H1 (cell line): ENCODE results near the gene ATP6V1A. TPM values are rescaled to one million over a fixed set of nuclear protein-coding genes. Genes with fewer than 3 reads are reported as not detected.

Experiments used
- CTCF ChIA-PET: fragments of 300-600 bp; sonication (Branson Sonifier 250); formaldehyde crosslinking; loops from one replicate; lab custom pipeline; 2021; ENCODE audit not compliant: partially characterized antibody; lab: Charles Lee
- POLR2A ChIA-PET: fragments of 300-600 bp; sonication (Branson Sonifier 250); formaldehyde crosslinking; loops from one replicate; lab custom pipeline; 2021; ENCODE audit warnings: inconsistent platforms; ENCODE audit not compliant: partially characterized antibody; lab: Charles Lee
- DNase-seq, 2 experiments: peaks; one replicate each; pipeline versions ENCODE4 v3.0.0 to v3.0.0-alpha.2; 2010 to 2022; ENCODE audit warnings: low spot score in 2 of 2, low read depth in 1 of 2, mixed read lengths in 1 of 2
- FAIRE-seq: peaks from 2 replicates; lab custom pipeline; 2011; peaks lifted over from hg19 to GRCh38; lab: Jason Lieb, UNC
- H2AFZ ChIP-seq: 2 replicates; pipeline ENCODE4 v1.8.1; 2012; ENCODE audit warnings: low read length, inconsistent platforms
- H2AK5ac ChIP-seq: 2 replicates; pipeline ENCODE4 v1.6.1; 2013; ENCODE audit warnings: low read depth, low read length
- H2BK120ac ChIP-seq: replicated peaks from 2 replicates; pipeline ENCODE3; 2013; ENCODE audit warnings: low read depth, low read length, inconsistent platforms
- H2BK12ac ChIP-seq: 2 replicates; pipeline ENCODE4 v1.6.1; 2013; ENCODE audit warnings: low read depth, low read length
- H2BK15ac ChIP-seq: 2 replicates; pipeline ENCODE4 v1.6.1; 2013; ENCODE audit warnings: low read length
- H2BK20ac ChIP-seq: 2 replicates; pipeline ENCODE4 v1.6.1; 2013; ENCODE audit warnings: low read length
- H2BK5ac ChIP-seq: 2 replicates; pipeline ENCODE4 v1.6.1; 2013; ENCODE audit warnings: low read depth, low read length
- H3K14ac ChIP-seq: 2 replicates; pipeline ENCODE4 v1.6.1; 2013; ENCODE audit warnings: inconsistent platforms; ENCODE audit not compliant: insufficient read length
- H3K18ac ChIP-seq: 2 replicates; pipeline ENCODE4 v1.6.1; 2013; ENCODE audit warnings: low read length; ENCODE audit errors: extremely low read depth
- H3K23ac ChIP-seq: 2 replicates; pipeline ENCODE4 v1.6.1; 2013; ENCODE audit warnings: inconsistent platforms; ENCODE audit not compliant: insufficient read length
- H3K23me2 ChIP-seq: 2 replicates; pipeline ENCODE4 v1.6.1; 2013; ENCODE audit warnings: low read depth, low read length
- H3K27ac ChIP-seq: 2 replicates; pipeline ENCODE4 v1.6.1; 2011; ENCODE audit warnings: low read depth, low read length, inconsistent platforms
- H3K27me3 ChIP-seq, 4 experiments: replicated peaks in 1 of 4; 1 replicate in 1 of 4; 2 replicates in 3 of 4; pipeline versions ENCODE4 v1.6.1 to v1.8.1; 2011 to 2013; ENCODE audit warnings: low read length in 3 of 4, mild to moderate bottlenecking in 3 of 4, inconsistent platforms in 2 of 4, mixed read lengths in 2 of 4, moderate library complexity in 1 of 4; ENCODE audit not compliant: control insufficient read depth in 3 of 4, insufficient read depth in 3 of 4; ENCODE audit errors: extremely low read depth in 1 of 4
- H3K36me3 ChIP-seq, 4 experiments: 2 replicates each; pipeline versions ENCODE4 v1.6.1 to v1.8.1; 2011 to 2013; ENCODE audit warnings: mild to moderate bottlenecking in 4 of 4, low read length in 3 of 4, moderate library complexity in 2 of 4, control low read depth in 1 of 4, inconsistent platforms in 1 of 4; ENCODE audit not compliant: insufficient read depth in 4 of 4, control insufficient read depth in 2 of 4
- H3K4ac ChIP-seq: replicated peaks from 2 replicates; pipeline ENCODE3; 2013; ENCODE audit warnings: low read length, low read depth, mixed read lengths, inconsistent platforms; ENCODE audit not compliant: insufficient read length
- H3K4me1 ChIP-seq, 4 experiments: replicated peaks in 1 of 4; 1 replicate in 1 of 4; 2 replicates in 3 of 4; pipeline versions ENCODE4 v1.6.1 to v1.8.1; 2011 to 2013; ENCODE audit warnings: low read length in 3 of 4, inconsistent platforms in 2 of 4, mixed read lengths in 1 of 4; ENCODE audit not compliant: insufficient read depth in 4 of 4, control insufficient read depth in 3 of 4
- H3K4me2 ChIP-seq, 2 experiments: 2 replicates each; pipeline versions ENCODE4 v1.6.1 to v1.8.1; 2011 to 2013; ENCODE audit warnings: low read depth in 2 of 2, low read length in 2 of 2, control low read depth in 1 of 2, inconsistent platforms in 1 of 2, mild to moderate bottlenecking in 1 of 2; ENCODE audit not compliant: insufficient read depth in 1 of 2
- H3K4me3 ChIP-seq, 4 experiments: fragments of 200-600, 300-600 bp in 1 of 4; sonication (generic), shearing (Covaris generic), sonication (Bioruptor Twin) in 1 of 4; 2 replicates each; pipeline versions ENCODE4 v1.5.1 to v1.8.1; 2011 to 2016; ENCODE audit warnings: low read length in 4 of 4, low read depth in 3 of 4, control low read depth in 2 of 4, inconsistent platforms in 2 of 4, mild to moderate bottlenecking in 2 of 4, mixed read lengths in 1 of 4, moderate library complexity in 1 of 4; ENCODE audit not compliant: insufficient read depth in 2 of 4; ENCODE audit errors: extremely low read depth in 1 of 4
- H3K56ac ChIP-seq: replicated peaks from 2 replicates; pipeline ENCODE3; 2013; ENCODE audit warnings: low read depth, mild to moderate bottlenecking, mixed read lengths, low read length, inconsistent platforms; ENCODE audit not compliant: insufficient read length
- H3K79me1 ChIP-seq: 2 replicates; pipeline ENCODE4 v1.6.1; 2013; ENCODE audit warnings: low read depth, low read length, control low read depth
- H3K79me2 ChIP-seq, 2 experiments: 2 replicates each; pipeline versions ENCODE4 v1.6.1 to v1.8.1; 2012 to 2013; ENCODE audit warnings: low read length in 2 of 2, mild to moderate bottlenecking in 2 of 2, inconsistent platforms in 1 of 2; ENCODE audit not compliant: insufficient read depth in 2 of 2, control insufficient read depth in 1 of 2
- H3K9ac ChIP-seq, 4 experiments: replicated peaks in 1 of 4; 1 replicate in 1 of 4; 2 replicates in 3 of 4; pipeline versions ENCODE4 v1.6.1 to v1.8.1; 2011 to 2013; ENCODE audit warnings: low read depth in 3 of 4, low read length in 3 of 4, control low read depth in 2 of 4, mild to moderate bottlenecking in 2 of 4, moderate library complexity in 2 of 4, inconsistent platforms in 1 of 4; ENCODE audit errors: extremely low read depth in 1 of 4
- H3K9me3 ChIP-seq, 2 experiments: 2 replicates each; pipeline versions ENCODE4 v1.6.1 to v1.8.1; 2012 to 2013; ENCODE audit warnings: mild to moderate bottlenecking in 2 of 2, moderate library complexity in 2 of 2, control low read depth in 1 of 2, inconsistent platforms in 1 of 2, low read depth in 1 of 2, low read length in 1 of 2, mixed read lengths in 1 of 2; ENCODE audit not compliant: insufficient read depth in 2 of 2
- H4K20me1 ChIP-seq, 2 experiments: replicated peaks in 1 of 2; 2 replicates each; pipeline versions ENCODE3 to v1.8.1; 2011 to 2013; ENCODE audit warnings: inconsistent platforms in 2 of 2, low read length in 2 of 2, mild to moderate bottlenecking in 1 of 2; ENCODE audit not compliant: insufficient read depth in 2 of 2, control insufficient read depth in 1 of 2
- H4K5ac ChIP-seq: 2 replicates; pipeline ENCODE4 v1.6.1; 2013; ENCODE audit warnings: low read length, low read depth, mixed read lengths, inconsistent platforms; ENCODE audit not compliant: insufficient read length
- H4K8ac ChIP-seq: 2 replicates; pipeline ENCODE4 v1.8.0; 2013; ENCODE audit warnings: mild to moderate bottlenecking, moderate library complexity, low read length, inconsistent platforms; ENCODE audit not compliant: insufficient read depth; ENCODE audit errors: extremely low read depth
- H4K91ac ChIP-seq: replicated peaks from 2 replicates; pipeline ENCODE3; 2013; ENCODE audit warnings: low read length, mixed read lengths, inconsistent platforms; ENCODE audit not compliant: insufficient read length
- ASH2L ChIP-seq: fragments of 200-600, 300-600 bp; sonication (generic); IDR thresholded peaks from one replicate; pipeline ENCODE4 v1.7.1; 2017; ENCODE audit warnings: low read length
- ATF3 ChIP-seq: IDR thresholded peaks from 2 replicates; pipeline ENCODE4 v1.6.1; 2011; ENCODE audit warnings: low read depth, mild to moderate bottlenecking, low read length; ENCODE audit not compliant: insufficient read depth
- BRCA1 ChIP-seq: IDR thresholded peaks from 2 replicates; pipeline ENCODE4 v1.6.1; 2012; ENCODE audit warnings: low read depth, low read length, improper control_type of control experiment
- KDM1A ChIP-seq: fragments of 200-600, 300-600 bp; sonication (generic); IDR thresholded peaks from 2 replicates; pipeline ENCODE4 v1.7.1; 2016; ENCODE audit warnings: mild to moderate bottlenecking, low read length, borderline replicate concordance
- RFX5 ChIP-seq: IDR thresholded peaks from 2 replicates; pipeline ENCODE4 v1.6.1; 2011; ENCODE audit warnings: low read depth, low read length, improper control_type of control experiment, borderline replicate concordance
- SAP30 ChIP-seq: fragments of 300-600 bp; sonication (generic); IDR thresholded peaks from 2 replicates; pipeline ENCODE4 v1.7.1; 2012; ENCODE audit warnings: low read length, moderate library complexity, mild to moderate bottlenecking, inconsistent platforms; ENCODE audit not compliant: insufficient read depth, insufficient replicate concordance
- SP1 ChIP-seq: IDR thresholded peaks from 2 replicates; pipeline ENCODE4 v1.6.1; 2011; ENCODE audit warnings: low read depth, low read length
- SP4 ChIP-seq: IDR thresholded peaks from 2 replicates; pipeline ENCODE4 v1.6.1; 2012; ENCODE audit warnings: low read length, inconsistent platforms
- TAF1 ChIP-seq: IDR thresholded peaks from 2 replicates; pipeline ENCODE4 v1.6.1; 2011; ENCODE audit warnings: mild to moderate bottlenecking, low read depth, low read length
- TBP ChIP-seq: IDR thresholded peaks from 2 replicates; pipeline ENCODE4 v1.6.1; 2011; ENCODE audit warnings: low read depth, low read length, improper control_type of control experiment
- YY1 ChIP-seq: IDR thresholded peaks from 2 replicates; pipeline ENCODE4 v1.6.1; 2011; ENCODE audit warnings: low read depth, mild to moderate bottlenecking, low read length
- WGBS, 2 experiments: shearing (Covaris generic) in 1 of 2; methylation state at CpG; one replicate each; pipeline versions ENCODE4 v1.1.6 to v1.1.7; 2013 to 2015; ENCODE audit warnings: low lambda C conversion rate in 2 of 2, mixed read lengths in 2 of 2, inconsistent platforms in 1 of 2, low coverage in 1 of 2, missing lambda C conversion rate in 1 of 2; ENCODE audit not compliant: insufficient replicate concordance in 2 of 2, insufficient coverage in 1 of 2, insufficient read length in 1 of 2; ENCODE audit errors: extremely low coverage in 1 of 2, missing lambda C conversion rate in 1 of 2; 5-methylcytosine and 5-hydroxymethylcytosine counted together
- polyA plus RNA-seq, 7 experiments: library from polyadenylated mRNA; depleted of rRNA in 3 of 7; stranded (reverse) in 5 of 7; unstranded in 2 of 7; fragments of >200 nt in 5 of 7; fragments of 200-250 nt in 2 of 7; gene quantifications; 1 replicate in 5 of 7; 2 replicates in 1 of 7; 4 replicates in 1 of 7; pipeline versions ENCODE4 v1.2.1 to v1.2.3, GENCODE V29; 2011 to 2013; ENCODE audit warnings: missing spikeins in 2 of 7, mixed read lengths in 2 of 7
- total RNA-seq: library from RNA; stranded (reverse); fragmentation: NEBNext Ultra II Directional; extraction: Animal tissue kit (Norgen Biotek cat#: 25700); gene quantifications from 2 replicates; pipeline ENCODE4 v1.2.1, GENCODE V29; 2021

ATP6V1A gene
- total and polyA plus RNA-seq, 2 of the 8 experiments (the other 6 are each of a cell fraction or from before 2014, with no cell fraction given): 15.4 to 90.9 TPM

- Histone ChIP-seq H4K20me1 (peaks cover 0 to 7% of the 10 kb centered on the region in 2 experiments), H3K4ac (no peak overlapping the region), H3K79me1 (no peaks in the 10 kb centered on the region; the same call in 1 of the 2 replicates), H2BK15ac (no peak overlapping the region), H3K79me2 (peaks cover 29 to 88% of the 10 kb centered on the region in 2 experiments), H4K8ac (peak overlapping the region; percentile 99), H3K4me1 (peaks cover 0 to 6% (median 2%) of the 10 kb centered on the region in 4 experiments; a peak in 4 of 7 replicates), H2AK5ac (no peak overlapping the region), H3K27me3 (no peaks in the 10 kb centered on the region), H3K4me2 (peak overlapping the region; percentile 85 to 99), H3K9ac (peak overlapping the region; percentile 90 to 98 (median 94)), H3K36me3 (no peaks in the 10 kb centered on the region), H3K27ac (peak overlapping the region; percentile 99), H3K4me3 (peak overlapping the region; percentile 95 to 100 (median 98)), H3K56ac (peak overlapping the region; percentile 88), H2BK12ac (no peak overlapping the region), H3K23me2 (peaks cover 13% of the 10 kb centered on the region), H2BK20ac (no peak overlapping the region), H3K18ac (peak overlapping the region; percentile 84; the same call in 1 of the 2 replicates), H4K5ac (peak overlapping the region; percentile 35), H3K23ac (no peak overlapping the region), H2AFZ (no peak overlapping the region), H4K91ac (peak overlapping the region; percentile 96), H2BK5ac (peak overlapping the region; percentile 82), H3K14ac (no peak overlapping the region), H2BK120ac (no peak overlapping the region), H3K9me3 (no peaks in the 10 kb centered on the region)
- CTCF ChIA-PET: interaction anchor here (0.5 to 3.0 kb wide), 33 partner anchors 10 to 1855 kb away, joined by 3 to 34 read pairs (median 4); no protein-coding TSS in a partner anchor
- peak in 1 of 2 experiments; percentile 34 for DNase-seq
- 2% methylated on average over 35 of the region's 35 CpGs; no CpG with 5 or more reads in 1 of the 2 experiments for WGBS, 2 experiments
- FAIRE-seq: peak; percentile 89
- POLR2A ChIA-PET: interaction anchor here (1.0 to 3.4 kb wide), 10 partner anchors 9 to 726 kb away, joined by 3 to 21 read pairs (median 4); a partner anchor contains a TSS
- TF ChIP-seq YY1 (0 out of 2 replicates have a peak, but pooled peaks have one; percentile 21), RFX5 (no peak), BRCA1 (no peak), KDM1A (no peak), TBP (peak; percentile 33; the same call in 1 of the 2 replicates), TAF1 (peak; percentile 69), SAP30 (peak; percentile 25), ATF3 (no peak), SP1 (0 out of 2 replicates have a peak, but pooled peaks have one; percentile 19), ASH2L (no peak), SP4 (no peak)
Observed at GRCh38 chr3:113744941-113745755, 1.7 kb upstream of the ATP6V1A start.
